NOMO-1 treated with DMSO at 0.1 percent for 48 hours (cell line): Measurements from ENCODE around the gene E2F2.

Experiments used
- DNase-seq: peaks from one replicate; lab custom pipeline; 2025; ENCODE audit not compliant: unreplicated experiment; lab: John Stamatoyannopoulos, UW

E2F2 gene

DNA sequence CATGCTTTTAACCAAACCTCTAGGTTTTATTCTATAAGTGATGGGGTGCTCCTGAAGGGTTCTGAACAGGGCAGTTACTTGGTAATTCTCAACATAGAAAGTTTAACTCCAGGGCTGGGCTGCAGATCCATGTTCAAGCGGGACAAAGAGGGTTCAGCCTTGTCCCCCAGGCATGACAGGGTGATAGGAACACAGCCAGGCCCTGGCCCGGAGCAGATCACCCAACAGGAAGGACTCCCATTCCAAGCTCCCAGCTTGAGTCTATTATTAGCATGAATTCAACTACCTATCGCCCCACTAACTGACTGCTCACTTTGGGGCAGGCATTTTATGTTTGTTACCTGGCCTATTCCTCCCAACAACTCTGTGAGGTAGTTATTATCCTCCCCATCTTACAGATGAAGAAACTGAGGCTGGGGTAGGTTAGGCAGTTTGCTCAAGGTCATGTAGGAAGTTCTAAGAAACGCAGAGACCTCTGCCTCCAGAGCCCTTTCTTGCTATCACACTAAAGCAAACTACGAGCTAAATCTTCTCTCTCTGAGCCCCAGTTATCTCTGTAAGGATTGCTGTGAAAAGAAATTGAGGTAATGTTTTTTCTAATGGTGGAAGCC lies 61.6 kb downstream of the E2F2 start:
- no peak for DNase-seq

DNA sequence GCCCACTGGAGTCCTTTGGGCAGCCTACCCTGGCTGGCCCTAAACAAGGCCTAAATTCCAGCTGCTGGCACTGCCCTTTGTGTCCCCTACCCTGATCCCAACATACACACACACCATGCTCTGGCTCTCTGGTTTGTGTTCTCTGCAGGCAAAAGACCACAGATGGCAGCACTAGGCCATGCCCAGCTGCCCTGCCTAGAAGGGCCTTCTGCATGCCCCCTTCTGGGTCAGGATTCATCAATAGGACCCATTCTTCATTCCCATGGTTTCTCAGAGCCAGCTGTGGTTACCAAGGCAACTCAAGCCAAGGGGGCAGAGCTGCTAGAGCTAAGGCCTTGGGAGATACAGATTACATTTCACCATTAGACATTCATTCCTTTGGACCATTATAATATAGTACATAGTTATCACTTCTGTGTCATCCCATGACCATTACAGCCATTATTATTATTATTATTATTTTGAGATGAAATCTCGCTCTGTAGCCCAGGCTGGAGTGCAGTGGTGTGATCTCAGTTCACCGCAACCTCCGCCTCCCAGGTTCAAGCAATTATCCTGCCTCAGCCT lies 64.5 kb downstream of the E2F2 start:
- DNase-seq, result no peak

DNA sequence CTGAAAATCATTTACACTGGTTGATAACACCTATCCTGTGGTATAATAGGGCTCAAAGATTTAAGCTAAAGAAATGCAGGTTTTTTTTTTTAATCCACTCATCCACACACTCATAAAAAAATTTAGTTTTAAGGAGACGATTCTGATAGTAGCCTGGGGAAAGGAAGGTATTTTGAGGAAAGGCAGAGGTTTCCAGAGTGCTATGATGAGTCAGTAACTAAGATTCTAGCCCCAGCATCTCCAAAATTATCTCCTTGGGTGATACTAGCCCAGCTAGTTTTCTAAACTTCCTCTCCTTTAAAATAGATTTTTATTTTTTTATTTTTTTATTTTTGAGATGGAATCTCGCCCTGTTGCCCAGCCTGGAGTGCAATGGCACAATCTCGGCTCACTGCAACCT lies 67.7 kb downstream of the E2F2 start:
- DNase-seq, result no peak

DNA sequence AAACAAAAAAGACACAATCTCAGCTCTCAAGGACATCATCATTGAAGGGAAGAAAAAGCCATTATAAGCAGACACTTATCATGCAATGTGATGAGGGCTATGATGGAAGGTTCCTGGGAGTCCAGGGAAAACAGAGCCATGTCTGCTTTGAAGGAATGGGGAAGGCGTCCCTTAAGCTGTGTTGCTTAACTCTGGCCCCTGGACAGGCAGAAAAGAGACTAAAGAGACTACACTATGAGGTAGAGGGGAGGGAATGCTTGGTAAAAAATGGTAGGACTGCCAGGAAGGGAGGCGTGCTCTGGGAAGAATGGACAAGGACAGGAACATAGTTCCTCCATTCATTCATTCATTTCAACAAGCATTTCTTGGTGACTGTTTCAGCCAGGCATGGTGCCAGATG lies 68.3 kb downstream of the E2F2 start:
- no peak for DNase-seq

DNA sequence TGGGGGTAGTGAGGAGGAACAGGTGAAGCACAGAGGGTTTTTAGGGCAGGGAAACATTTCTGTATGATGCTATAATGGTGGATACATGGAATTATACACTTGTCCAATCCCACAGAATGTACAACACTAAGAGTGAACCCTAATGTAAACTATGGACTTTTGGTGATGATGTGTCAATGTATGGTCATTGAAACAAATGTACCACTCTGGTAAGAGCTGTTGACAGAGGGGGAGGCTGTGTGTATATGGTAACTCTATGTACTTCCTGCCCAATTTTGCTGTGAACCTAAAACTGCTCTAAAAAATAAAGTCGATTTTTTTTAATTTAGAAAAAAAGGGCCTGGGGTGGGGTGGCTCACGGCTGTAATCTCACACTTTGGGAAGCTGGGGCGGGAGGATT lies 70.0 kb downstream of the E2F2 start:
- DNase-seq, result no peak

DNA sequence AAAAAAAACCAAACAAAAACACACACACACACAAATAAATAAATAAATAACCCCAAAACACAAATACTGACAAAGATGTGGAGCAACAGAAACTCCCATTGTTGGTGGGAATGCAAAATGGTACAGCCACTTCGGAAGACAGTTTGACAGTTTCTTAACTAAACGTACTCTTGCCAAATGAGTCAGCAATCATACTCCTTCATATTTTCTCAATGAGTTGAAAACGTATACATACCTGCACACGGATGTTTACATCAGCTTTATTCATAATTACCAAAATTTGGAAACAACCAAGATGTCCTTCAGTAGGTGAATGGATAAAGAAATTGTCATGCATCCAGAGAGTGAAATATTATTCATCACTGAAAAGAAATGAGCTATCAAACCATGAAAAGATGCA lies 70.5 kb downstream of the E2F2 start:
- DNase-seq, result no peak

DNA sequence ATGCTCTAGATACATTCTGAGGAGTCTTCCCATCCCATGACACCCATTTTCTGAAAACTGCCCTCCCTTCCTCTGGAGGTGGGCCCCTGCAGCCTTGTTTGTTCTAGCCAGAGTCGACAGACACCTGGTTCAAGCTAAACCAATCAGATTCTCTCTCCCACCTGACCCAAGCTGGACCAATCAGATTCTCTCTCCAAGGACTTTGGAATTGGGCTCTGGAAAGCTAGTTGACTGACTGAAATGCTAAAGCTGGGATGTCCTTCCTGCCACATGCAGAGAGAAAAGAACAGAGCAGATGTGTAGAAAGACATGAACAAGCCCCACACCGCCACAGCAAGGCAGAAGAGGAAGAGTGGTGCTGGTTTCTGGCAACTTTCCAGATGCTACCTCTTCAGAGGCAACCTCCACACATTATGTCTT lies 71.7 kb downstream of the E2F2 start:
- DNase-seq, result no peak
